HepG2 (cell line): ENCODE data around the gene RTEL1. TPM values are rescaled to one million over a fixed set of nuclear protein-coding genes. Genes with fewer than 3 reads are reported as not detected.

Experiments used
- RFX1 ChIP-seq: fragments of 450-650 bp; IDR thresholded peaks from 2 replicates; pipeline ENCODE4 v1.6.1; 2017
- SCMH1 ChIP-seq: sonication (generic); formaldehyde crosslinking; IDR thresholded peaks from 2 replicates; pipeline ENCODE4 v1.9.0; 2021; ENCODE audit warnings: missing genetic modification reagents, mild to moderate bottlenecking, borderline replicate concordance
- SP2 ChIP-seq: sonication (generic); formaldehyde crosslinking; IDR thresholded peaks from 2 replicates; pipeline ENCODE4 v1.5.1; 2020; ENCODE audit warnings: mild to moderate bottlenecking, missing genetic modification reagents
- TBX2 ChIP-seq: sonication (generic); formaldehyde crosslinking; IDR thresholded peaks from 2 replicates; pipeline ENCODE4 v1.5.0; 2020; ENCODE audit warnings: missing genetic modification reagents, mild to moderate bottlenecking, borderline replicate concordance
- TCF7L2 ChIP-seq: IDR thresholded peaks from 2 replicates; pipeline ENCODE4 v1.6.1; 2011; ENCODE audit warnings: mild to moderate bottlenecking, low read depth, low read length, moderate library complexity
- ZBTB20 ChIP-seq: sonication (generic); formaldehyde crosslinking; IDR thresholded peaks from 2 replicates; pipeline ENCODE4 v1.8.1; 2023; ENCODE audit warnings: missing genetic modification reagents, low read depth, mild to moderate bottlenecking, borderline replicate concordance
- ZFX ChIP-seq: sonication (generic); formaldehyde crosslinking; IDR thresholded peaks from 2 replicates; pipeline ENCODE4 v1.4.0; 2020; ENCODE audit warnings: mild to moderate bottlenecking, low read depth, missing genetic modification reagents, moderate library complexity
- ZNF230 ChIP-seq: sonication (generic); formaldehyde crosslinking; IDR thresholded peaks from 2 replicates; pipeline ENCODE4 v1.4.0; 2020; ENCODE audit warnings: mild to moderate bottlenecking, missing genetic modification reagents
- ZNF234 ChIP-seq: sonication (generic); formaldehyde crosslinking; conservative IDR thresholded peaks from 2 replicates; pipeline ENCODE4 v1.5.1; 2020; ENCODE audit warnings: mild to moderate bottlenecking, missing genetic modification reagents
- ZNF331 ChIP-seq: sonication (generic); formaldehyde crosslinking; IDR thresholded peaks from 2 replicates; pipeline ENCODE4 v1.4.0; 2020; ENCODE audit warnings: missing genetic modification reagents
- ZNF660 ChIP-seq: sonication (generic); formaldehyde crosslinking; IDR thresholded peaks from 2 replicates; pipeline ENCODE4 v1.5.1; 2020; ENCODE audit warnings: mild to moderate bottlenecking, low read depth, missing genetic modification reagents, borderline replicate concordance
- ZNF737 ChIP-seq: sonication (generic); formaldehyde crosslinking; IDR thresholded peaks from 2 replicates; pipeline ENCODE4 v1.5.0; 2020; ENCODE audit warnings: missing genetic modification reagents, mild to moderate bottlenecking, borderline replicate concordance
- polyA plus RNA-seq, 8 experiments: library from polyadenylated mRNA; depleted of rRNA in 3 of 8; stranded (reverse) in 7 of 8; unstranded in 1 of 8; fragments of >200 nt; fragmentation: Illumina TruSeq in 4 of 8; extraction: Trizol in 4 of 8; gene quantifications; 2 replicates each; pipeline versions ENCODE4 v1.2.1 to v1.2.3, GENCODE V29; 2011 to 2016; ENCODE audit warnings: low read depth in 4 of 8, missing spikeins in 1 of 8, mixed read lengths in 1 of 8; ENCODE audit not compliant: insufficient read depth in 1 of 8
- total RNA-seq, 5 experiments: library from RNA; depleted of rRNA; stranded (reverse); fragments of >200 nt; fragmentation: Illumina TruSeq; extraction: Trizol; gene quantifications; 2 replicates each; pipeline ENCODE4 v1.2.3, GENCODE V29; 2016; ENCODE audit warnings: low read depth in 1 of 5
- TF ChIP-seq, protein P1 (sequence below): sonication (generic); formaldehyde crosslinking; IDR thresholded peaks from 2 replicates; pipeline ENCODE4 v1.4.0; 2020; ENCODE audit warnings: missing genetic modification reagents
- TF ChIP-seq, protein P2 (sequence below): sonication (generic); formaldehyde crosslinking; IDR thresholded peaks from 2 replicates; pipeline ENCODE4 v1.5.1; 2020; ENCODE audit warnings: missing genetic modification reagents, mild to moderate bottlenecking, borderline replicate concordance
- TF ChIP-seq, protein P3 (sequence below): sonication (generic); formaldehyde crosslinking; IDR thresholded peaks from 2 replicates; pipeline ENCODE4 v1.5.1; 2020; ENCODE audit warnings: missing genetic modification reagents, mild to moderate bottlenecking, borderline replicate concordance
- TF ChIP-seq, protein P4 (sequence below): sonication (generic); formaldehyde crosslinking; IDR thresholded peaks from 2 replicates; pipeline ENCODE4 v1.4.0; 2020; ENCODE audit warnings: missing genetic modification reagents, borderline replicate concordance
- TF ChIP-seq, protein P5 (sequence below): sonication (generic); formaldehyde crosslinking; IDR thresholded peaks from 2 replicates; pipeline ENCODE4 v1.4.0; 2020; ENCODE audit warnings: missing genetic modification reagents, borderline replicate concordance

RTEL1 gene
- total and polyA plus RNA-seq, 2 of the 13 experiments (the other 11 are each of a cell fraction or from before 2014, with no cell fraction given) = 21.8 to 36.4 TPM

DNA sequence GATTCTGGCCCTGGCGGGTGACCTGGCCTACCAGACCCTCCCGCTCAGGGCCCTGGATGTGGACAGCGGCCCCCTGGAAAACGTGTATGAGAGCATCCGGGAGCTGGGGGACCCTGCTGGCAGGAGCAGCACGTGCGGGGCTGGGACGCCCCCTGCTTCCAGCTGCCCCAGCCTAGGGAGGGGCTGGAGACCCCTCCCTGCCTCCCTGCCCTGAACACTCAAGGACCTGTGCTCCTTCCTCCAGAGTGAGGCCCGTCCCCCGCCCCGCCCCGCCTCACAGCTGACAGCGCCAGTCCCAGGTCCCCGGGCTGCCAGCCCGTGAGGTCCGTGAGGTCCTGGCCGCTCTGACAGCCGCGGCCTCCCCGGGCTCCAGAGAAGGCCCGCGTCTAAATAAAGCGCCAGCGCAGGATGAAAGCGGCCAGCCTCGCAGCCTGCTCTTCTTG, 80.6 kb downstream of the RTEL1 start (continued):
- TF ChIP-seq, protein P1, sequence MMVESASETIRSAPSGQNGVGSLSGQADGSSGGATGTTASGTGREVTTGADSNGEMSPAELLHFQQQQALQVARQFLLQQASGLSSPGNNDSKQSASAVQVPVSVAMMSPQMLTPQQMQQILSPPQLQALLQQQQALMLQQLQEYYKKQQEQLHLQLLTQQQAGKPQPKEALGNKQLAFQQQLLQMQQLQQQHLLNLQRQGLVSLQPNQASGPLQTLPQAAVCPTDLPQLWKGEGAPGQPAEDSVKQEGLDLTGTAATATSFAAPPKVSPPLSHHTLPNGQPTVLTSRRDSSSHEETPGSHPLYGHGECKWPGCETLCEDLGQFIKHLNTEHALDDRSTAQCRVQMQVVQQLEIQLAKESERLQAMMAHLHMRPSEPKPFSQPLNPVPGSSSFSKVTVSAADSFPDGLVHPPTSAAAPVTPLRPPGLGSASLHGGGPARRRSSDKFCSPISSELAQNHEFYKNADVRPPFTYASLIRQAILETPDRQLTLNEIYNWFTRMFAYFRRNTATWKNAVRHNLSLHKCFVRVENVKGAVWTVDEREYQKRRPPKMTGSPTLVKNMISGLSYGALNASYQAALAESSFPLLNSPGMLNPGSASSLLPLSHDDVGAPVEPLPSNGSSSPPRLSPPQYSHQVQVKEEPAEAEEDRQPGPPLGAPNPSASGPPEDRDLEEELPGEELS (CRISPR knock-in tag) = no peak
- TF ChIP-seq ZNF230 (CRISPR knock-in tag) (no peak; the same call in 1 of the 2 replicates), ZNF660 (CRISPR knock-in tag) (no peak; the same call in 1 of the 2 replicates), ZNF234 (no peak; the same call in 1 of the 2 replicates), ZNF331 (CRISPR knock-in tag) (no peak), TCF7L2 (no peak), ZNF737 (CRISPR knock-in tag) (no peak), ZFX (CRISPR knock-in tag) (peak; percentile 40), SP2 (CRISPR knock-in tag) (no peak), SCMH1 (no peak), RFX1 (no peak), ZBTB20 (CRISPR knock-in tag) (no peak), TBX2 (CRISPR knock-in tag) (no peak)
- TF ChIP-seq, protein P2, sequence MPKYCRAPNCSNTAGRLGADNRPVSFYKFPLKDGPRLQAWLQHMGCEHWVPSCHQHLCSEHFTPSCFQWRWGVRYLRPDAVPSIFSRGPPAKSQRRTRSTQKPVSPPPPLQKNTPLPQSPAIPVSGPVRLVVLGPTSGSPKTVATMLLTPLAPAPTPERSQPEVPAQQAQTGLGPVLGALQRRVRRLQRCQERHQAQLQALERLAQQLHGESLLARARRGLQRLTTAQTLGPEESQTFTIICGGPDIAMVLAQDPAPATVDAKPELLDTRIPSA (CRISPR knock-in tag) = no peak
- TF ChIP-seq, protein P3, sequence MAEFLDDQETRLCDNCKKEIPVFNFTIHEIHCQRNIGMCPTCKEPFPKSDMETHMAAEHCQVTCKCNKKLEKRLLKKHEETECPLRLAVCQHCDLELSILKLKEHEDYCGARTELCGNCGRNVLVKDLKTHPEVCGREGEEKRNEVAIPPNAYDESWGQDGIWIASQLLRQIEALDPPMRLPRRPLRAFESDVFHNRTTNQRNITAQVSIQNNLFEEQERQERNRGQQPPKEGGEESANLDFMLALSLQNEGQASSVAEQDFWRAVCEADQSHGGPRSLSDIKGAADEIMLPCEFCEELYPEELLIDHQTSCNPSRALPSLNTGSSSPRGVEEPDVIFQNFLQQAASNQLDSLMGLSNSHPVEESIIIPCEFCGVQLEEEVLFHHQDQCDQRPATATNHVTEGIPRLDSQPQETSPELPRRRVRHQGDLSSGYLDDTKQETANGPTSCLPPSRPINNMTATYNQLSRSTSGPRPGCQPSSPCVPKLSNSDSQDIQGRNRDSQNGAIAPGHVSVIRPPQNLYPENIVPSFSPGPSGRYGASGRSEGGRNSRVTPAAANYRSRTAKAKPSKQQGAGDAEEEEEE (CRISPR knock-in tag) = no peak
- TF ChIP-seq, protein P4, sequence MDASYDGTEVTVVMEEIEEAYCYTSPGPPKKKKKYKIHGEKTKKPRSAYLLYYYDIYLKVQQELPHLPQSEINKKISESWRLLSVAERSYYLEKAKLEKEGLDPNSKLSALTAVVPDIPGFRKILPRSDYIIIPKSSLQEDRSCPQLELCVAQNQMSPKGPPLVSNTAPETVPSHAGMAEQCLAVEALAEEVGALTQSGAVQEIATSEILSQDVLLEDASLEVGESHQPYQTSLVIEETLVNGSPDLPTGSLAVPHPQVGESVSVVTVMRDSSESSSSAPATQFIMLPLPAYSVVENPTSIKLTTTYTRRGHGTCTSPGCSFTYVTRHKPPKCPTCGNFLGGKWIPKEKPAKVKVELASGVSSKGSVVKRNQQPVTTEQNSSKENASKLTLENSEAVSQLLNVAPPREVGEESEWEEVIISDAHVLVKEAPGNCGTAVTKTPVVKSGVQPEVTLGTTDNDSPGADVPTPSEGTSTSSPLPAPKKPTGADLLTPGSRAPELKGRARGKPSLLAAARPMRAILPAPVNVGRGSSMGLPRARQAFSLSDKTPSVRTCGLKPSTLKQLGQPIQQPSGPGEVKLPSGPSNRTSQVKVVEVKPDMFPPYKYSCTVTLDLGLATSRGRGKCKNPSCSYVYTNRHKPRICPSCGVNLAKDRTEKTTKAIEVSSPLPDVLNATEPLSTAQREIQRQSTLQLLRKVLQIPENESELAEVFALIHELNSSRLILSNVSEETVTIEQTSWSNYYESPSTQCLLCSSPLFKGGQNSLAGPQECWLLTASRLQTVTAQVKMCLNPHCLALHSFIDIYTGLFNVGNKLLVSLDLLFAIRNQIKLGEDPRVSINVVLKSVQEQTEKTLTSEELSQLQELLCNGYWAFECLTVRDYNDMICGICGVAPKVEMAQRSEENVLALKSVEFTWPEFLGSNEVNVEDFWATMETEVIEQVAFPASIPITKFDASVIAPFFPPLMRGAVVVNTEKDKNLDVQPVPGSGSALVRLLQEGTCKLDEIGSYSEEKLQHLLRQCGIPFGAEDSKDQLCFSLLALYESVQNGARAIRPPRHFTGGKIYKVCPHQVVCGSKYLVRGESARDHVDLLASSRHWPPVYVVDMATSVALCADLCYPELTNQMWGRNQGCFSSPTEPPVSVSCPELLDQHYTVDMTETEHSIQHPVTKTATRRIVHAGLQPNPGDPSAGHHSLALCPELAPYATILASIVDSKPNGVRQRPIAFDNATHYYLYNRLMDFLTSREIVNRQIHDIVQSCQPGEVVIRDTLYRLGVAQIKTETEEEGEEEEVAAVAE (CRISPR knock-in tag) = no peak
- TF ChIP-seq, protein P5, sequence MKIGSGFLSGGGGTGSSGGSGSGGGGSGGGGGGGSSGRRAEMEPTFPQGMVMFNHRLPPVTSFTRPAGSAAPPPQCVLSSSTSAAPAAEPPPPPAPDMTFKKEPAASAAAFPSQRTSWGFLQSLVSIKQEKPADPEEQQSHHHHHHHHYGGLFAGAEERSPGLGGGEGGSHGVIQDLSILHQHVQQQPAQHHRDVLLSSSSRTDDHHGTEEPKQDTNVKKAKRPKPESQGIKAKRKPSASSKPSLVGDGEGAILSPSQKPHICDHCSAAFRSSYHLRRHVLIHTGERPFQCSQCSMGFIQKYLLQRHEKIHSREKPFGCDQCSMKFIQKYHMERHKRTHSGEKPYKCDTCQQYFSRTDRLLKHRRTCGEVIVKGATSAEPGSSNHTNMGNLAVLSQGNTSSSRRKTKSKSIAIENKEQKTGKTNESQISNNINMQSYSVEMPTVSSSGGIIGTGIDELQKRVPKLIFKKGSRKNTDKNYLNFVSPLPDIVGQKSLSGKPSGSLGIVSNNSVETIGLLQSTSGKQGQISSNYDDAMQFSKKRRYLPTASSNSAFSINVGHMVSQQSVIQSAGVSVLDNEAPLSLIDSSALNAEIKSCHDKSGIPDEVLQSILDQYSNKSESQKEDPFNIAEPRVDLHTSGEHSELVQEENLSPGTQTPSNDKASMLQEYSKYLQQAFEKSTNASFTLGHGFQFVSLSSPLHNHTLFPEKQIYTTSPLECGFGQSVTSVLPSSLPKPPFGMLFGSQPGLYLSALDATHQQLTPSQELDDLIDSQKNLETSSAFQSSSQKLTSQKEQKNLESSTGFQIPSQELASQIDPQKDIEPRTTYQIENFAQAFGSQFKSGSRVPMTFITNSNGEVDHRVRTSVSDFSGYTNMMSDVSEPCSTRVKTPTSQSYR (CRISPR knock-in tag) = no peak
